SK-N-SH (cell line): ENCODE measurements around the gene TMEM163.

Experiments used
- CTCF ChIP-seq: fragments of 200-600 bp; sonication (generic); IDR thresholded peaks from 2 replicates; pipeline ENCODE4 v1.6.1; 2017; ENCODE audit warnings: antibody characterized with exemption, mild to moderate bottlenecking, moderate library complexity
- MAX ChIP-seq: IDR thresholded peaks from 2 replicates; pipeline ENCODE4 v1.4.0; 2012; ENCODE audit warnings: low read depth
- NFIC ChIP-seq: IDR thresholded peaks from 2 replicates; pipeline ENCODE4 v1.4.0; 2012; ENCODE audit warnings: borderline replicate concordance
- NRF1 ChIP-seq: IDR thresholded peaks from 2 replicates; pipeline ENCODE4 v1.6.1; 2012; ENCODE audit warnings: low read depth, mild to moderate bottlenecking, low read length
- SMC3 ChIP-seq: IDR thresholded peaks from 2 replicates; pipeline ENCODE4 v1.6.1; 2012; ENCODE audit warnings: low read depth, low read length, improper control_type of control experiment

GRCh38 chr2:134594399-134594798 is 124.4 kb downstream of the TMEM163 start:
- no peak for TF ChIP-seq CTCF
- TF ChIP-seq NRF1: no peak
- no peak for TF ChIP-seq SMC3
- no peak for TF ChIP-seq NFIC
- TF ChIP-seq MAX: no peak
